HG03103 (cell line): ENCODE results near the gene SMOC2.

Experiments used
- ATAC-seq: cut with Tn5 transposase; IDR thresholded peaks from one replicate; pipeline ENCODE4 v1.9.1; 2021; ENCODE audit warnings: low read depth; ENCODE audit not compliant: unreplicated experiment

SMOC2 gene

DNA sequence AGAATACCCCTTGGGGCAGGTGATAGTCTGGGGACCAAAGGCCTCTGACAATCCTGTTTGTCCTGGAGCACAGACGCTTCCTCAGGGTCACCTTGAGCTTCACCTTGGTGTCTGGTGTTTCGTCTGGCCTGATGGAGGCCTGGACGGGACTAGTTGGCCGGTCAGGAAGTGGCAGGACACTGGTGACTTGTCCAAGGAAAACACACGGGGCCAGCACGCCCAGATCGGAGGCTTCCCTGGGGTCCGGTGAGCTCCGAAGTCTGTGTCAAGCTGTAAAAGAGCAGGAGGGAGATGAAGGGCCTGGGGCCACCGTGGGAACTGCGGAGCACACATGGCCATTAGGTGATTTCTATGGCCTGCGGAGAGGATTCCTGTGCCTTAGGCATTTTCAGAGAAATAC is 67.9 kb downstream of the SMOC2 start:
- no peak for ATAC-seq

DNA sequence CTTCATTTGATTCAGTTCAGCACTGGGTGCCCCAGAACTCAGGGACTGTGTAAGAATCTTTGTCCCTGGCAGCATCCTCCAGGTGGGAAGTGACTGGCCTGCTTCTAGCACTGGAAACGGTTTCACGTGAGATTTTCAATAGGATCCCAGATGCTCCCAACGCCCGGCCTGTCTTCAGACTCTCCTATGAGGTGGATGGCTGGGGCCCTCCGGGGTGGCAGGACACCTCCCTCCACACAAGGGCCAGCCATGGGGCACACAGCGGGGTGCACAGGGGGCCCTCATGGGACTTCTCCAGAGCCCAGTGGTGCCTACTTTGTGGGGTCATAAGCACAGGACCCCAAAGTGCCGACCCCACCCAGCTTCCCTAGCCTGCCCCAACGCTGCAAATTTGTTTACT is 72.8 kb downstream of the SMOC2 start:
- no peak for ATAC-seq

DNA sequence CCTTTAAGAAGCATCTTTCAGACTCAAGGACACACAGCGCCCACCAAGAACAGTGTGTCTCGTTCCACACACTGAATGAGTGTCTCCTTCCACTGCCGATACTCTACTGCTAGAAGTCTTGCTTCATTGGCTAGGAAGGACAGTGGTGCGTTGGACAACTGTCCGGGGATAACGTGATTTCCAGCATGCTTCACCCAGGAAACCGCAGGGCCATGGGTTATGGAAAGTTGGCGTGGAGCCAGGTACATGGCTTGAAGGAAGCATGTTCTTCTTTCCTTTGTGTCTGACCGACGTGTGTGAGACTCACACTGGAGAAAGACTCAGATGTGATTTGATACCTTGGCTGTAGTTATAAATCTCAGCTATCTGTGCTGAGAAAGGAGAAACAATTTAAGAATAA is 73.2 kb downstream of the SMOC2 start:
- no peak for ATAC-seq

DNA sequence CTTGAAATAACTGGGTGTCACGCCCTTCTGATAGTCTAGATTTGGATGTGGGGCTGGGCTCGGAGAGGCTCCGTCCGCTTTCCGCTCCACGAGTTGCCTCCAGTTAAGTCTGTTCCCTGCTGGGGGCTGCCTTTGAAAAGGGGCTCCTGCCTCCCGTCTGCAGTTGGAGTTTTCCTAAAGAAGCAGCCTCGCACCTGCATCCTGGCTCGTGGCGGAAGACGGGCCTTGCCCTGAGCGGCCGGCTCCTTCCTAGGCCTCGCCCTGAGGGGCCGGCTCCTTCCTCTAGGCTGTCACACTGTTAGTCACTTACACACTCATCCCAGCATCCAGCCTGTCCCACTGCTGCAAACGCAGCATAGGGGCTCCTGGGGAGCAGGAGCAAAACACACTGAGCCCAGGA is 74.4 kb downstream of the SMOC2 start:
- ATAC-seq = no peak

DNA sequence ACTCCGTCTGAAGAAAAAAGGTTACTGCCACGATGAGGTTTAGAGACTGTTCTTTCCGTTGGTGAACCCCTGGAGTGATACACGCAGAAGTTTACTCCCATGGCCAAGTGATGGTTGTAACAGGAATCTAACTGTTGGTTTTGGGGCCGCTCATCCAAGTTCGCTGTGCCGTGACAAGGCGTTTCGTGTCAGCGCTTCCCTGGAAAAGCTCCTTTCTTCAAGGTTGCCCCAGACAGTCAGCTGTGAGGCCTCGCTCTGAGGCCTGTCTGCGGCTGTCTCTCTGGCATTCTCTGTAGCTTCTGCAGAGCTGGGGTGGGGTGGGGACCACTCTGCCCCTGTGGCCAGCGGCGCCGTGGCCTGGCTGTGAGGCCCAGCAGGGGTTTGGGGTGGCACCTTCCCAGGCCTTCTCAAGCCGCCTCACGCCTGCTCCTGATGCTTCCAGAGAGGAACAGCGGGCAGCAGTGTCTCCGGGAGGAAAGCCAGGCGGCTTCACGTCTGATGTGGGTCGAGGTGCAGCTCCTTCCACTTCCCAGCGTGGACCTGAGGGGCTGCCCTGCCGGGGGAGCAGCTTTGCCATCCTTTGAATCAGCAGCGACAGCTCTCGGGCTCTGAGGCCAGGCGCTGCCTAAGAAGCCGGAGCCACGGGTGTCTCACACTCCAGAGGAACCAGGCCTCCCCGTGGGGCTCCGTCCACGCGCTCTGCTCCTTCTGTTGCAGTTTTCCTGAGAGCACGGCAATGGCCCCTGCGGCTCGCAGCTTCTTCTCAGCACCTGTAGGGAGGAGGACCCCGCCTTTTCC is 76.2 kb downstream of the SMOC2 start:
- no peak for ATAC-seq

DNA sequence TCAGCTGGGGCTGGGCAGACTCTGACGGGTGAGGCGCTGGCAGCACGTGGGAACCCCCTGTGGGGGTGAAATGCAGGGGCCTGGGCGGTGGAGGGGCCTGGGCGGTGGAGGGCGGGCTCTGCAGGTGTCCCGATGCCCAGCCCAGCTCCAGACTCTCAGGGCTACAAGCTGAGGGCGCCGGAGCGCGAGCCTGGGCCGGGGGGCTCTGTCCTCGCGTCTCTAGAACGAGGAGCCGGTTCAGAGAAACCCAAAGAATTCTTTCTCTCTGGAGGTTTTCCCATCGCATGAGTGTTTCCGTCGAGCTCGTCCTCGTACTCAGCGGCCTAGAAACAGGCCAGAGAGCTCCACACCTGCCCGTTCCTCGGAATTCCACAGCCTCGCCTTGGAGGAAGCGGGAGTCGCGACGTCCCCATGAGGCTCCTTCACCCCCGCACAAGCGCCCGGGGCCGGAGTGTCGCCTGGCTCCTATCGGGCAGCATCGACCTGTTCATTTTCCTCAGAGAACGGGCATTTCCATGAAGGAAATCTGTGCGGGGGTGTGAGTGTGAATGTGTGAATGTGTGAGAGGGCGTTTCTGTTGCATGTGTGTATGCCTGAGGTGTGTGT is 76.9 kb downstream of the SMOC2 start:
- no peak for ATAC-seq

DNA sequence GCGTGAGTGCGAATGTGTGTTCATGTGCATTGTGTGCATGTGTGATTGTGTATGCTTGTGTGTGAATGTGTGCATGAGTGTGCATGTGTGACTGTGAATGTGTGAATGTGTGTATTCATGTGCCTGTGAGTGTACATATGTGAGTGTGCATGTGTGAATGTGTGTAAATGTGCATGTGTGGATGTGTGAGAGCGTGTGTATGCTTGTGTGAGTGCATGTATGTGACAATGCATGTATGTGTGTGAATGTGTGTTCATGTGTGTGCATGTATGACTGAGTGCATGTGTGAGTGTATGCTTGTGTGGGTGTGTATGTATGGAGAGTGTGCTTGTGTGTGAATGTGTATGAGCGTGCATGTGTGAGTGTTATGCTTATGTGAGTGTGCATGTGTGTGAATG is 77.4 kb downstream of the SMOC2 start:
- ATAC-seq = no peak

DNA sequence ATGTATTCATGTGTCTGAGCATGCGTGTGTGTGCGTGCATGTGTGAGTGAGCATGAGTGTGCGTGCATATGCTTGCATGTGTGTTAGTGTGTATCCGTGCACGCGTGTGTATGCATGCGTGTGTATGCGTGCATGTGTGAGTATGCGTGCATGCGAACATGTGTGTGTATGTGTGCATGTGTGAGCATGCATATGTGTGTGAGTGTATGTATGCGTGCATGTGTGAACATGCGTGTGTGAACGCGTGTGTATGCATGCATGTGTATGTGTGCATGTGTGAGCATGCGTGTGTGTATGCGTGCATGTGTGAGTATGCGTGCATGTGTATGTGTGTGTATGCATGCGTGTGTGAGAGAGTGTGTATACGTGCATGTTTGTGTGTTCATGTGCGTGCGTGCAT is 77.9 kb downstream of the SMOC2 start:
- no peak for ATAC-seq

DNA sequence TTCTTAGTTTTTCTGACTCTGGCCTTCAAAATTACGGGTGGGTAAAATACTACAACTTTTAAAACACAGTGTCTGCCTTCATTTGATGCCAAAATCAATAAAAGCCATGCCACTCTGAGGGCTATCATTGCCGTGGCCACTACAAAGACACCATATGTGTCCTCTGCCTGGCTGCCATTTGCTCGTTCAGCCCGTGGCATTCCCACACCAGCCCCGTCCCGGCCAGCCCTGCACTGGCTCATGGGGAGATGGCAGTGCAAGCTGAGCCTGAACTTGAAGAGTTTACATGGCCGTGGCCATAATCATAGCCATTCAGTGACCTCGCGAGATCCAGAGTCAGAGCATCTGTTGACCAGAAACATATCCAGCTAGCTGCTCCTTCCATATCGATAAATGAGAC is 79.2 kb downstream of the SMOC2 start:
- no peak for ATAC-seq

DNA sequence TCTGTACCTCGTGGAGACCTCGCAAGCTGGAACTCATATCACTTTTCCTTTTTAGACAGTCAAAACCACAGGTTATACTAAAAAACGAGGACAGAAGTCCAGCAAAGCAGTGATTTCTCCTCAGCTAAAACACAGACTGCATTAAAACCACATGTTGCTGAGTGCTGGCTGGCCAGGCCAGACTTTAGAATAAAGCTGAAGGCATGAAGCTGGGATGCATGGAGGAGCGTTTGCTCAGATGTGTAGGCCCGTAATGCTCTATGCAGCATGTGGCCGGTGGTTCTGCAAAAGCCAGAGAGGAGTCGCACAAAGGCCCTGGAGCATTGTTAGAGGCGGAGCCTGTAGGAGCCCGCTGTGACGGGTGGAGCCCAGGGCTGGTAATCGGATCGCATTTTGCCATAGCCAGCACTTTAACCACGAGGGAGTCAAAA is 83.6 kb downstream of the SMOC2 start:
- ATAC-seq = no peak

DNA sequence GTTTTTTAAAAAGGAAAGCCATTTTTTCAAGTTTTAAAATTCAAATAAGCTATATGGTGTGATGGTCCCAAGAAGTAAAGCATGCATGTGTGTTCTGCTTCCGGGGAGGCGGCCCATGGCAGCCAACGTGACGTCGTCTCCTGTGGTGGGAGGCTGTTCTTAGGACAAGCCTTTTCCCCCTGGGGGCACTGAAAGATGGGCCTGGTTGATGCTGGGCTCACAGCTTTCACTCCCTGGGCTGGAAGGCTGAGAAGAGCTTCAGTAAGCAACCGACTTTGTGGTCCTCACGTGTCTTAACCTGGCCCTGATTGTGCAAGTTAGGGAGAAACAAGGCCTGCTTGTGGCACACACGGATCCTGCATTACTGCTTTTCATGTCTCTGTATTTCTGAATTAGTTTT is 84.1 kb downstream of the SMOC2 start:
- ATAC-seq = no peak

DNA sequence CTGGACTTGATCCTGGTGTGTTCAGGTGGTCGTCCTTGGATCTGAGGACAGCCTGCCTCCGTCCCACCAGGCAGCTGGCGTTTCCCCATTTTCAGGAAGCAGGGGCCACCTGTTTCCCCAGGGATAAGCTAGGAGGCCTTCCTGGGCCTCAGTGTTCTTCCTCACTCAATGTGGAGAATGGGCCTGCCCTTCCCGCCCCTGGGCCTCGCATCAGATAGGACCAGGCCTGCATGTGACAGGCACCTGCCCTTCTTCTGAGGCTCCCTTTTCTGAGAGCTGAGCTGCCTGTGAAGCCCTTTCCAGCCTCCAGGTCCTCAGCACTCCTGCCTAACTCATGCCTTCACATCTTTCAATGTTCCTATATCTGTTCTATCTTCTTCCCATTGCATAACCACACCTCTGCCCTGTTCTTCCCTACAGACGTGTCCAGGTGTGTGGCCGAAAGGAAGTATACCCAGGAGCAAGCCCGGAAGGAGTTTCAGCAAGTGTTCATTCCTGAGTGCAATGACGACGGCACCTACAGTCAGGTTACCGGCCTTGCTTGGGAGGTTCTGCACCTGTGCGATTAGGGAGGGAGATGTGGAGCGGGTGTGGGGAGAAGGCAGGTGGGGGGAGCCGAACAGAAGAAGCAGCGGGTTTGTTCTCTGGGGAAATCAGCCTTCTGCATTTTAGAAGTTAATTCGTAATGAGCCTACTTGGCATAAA is 85.1 kb downstream of the SMOC2 start:
- ATAC-seq = no peak

DNA sequence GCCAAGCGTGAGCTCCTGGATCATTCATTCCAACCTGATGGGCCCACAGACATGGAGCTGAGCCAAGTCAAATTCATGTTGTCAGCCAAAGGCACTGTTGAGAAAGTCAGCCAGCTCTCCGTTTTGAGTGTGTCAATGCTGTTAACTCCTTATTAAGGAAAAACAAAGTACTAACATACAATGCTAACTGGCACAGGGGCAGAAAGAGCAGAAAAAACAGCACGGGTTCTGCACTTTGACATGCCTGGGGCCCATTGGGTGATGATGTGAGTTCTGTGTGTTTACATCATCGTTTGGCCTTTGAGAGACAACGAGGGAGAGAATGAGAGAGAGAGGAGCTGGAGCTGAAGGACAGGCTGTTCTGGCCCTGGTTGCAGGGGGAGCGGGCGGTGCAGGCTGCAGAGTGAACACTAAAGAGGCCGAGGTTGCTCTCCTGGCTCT is 85.9 kb downstream of the SMOC2 start:
- no peak for ATAC-seq

DNA sequence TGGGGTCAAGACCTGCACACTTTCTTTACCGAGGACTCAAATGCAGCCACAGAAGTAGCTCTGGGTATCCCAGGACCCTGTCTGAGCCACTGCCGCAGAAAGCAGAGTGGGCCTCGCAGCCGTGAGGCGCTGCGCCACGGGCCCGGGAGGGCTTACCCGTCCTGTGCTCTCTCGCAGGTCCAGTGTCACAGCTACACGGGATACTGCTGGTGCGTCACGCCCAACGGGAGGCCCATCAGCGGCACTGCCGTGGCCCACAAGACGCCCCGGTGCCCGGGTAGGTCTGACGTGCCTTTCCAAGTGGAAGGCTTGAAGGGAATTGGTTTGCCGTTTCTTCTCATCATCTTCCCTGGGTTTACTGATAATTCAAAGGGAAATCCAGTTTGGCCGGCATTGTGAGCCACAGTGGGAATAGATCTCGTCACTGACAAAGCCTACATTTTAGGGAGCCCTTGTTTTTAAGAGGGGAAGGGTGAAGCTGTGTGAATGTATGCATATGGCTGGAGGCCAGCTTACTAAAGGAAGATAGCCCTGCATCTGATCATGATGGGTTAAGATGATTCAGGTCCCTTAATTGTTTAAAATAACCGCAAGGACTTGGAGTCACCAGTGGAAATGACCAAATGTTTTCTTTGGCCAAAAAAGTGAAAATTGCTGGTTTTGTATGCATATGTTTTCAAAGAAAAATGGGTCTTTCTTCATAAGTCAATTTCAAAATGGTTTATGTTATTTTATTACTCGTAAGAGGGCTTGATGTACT is 86.6 kb downstream of the SMOC2 start:
- ATAC-seq = no peak

DNA sequence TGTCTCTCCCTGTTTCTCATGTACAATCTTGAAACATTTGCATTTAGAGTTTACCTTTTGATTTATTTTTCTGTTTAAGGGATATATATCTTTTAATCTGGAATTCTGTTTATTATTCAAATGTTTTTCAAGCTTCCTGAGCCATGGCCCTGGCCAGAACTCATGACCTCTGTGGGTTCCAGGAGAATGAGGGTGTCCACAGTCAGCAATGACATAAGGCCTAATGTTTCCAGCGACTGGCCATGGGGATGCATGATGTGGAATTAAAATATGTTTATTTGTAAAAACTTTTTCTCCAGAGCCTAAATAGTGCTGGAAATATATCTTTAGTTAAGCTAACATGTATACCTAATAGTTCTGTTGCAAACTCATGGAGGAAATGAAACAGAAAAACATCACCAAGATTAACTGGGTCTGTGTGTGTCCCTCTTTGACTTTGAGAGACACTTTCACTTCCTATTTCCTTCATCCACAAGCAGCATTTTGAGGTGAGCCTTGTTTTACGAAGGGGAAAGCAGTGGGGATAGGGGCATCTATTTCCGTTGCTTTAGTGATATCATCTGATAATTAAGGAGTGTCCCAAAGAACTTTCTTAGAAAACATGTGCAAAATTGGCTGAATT is 87.6 kb downstream of the SMOC2 start:
- peak; percentile 76 for ATAC-seq

DNA sequence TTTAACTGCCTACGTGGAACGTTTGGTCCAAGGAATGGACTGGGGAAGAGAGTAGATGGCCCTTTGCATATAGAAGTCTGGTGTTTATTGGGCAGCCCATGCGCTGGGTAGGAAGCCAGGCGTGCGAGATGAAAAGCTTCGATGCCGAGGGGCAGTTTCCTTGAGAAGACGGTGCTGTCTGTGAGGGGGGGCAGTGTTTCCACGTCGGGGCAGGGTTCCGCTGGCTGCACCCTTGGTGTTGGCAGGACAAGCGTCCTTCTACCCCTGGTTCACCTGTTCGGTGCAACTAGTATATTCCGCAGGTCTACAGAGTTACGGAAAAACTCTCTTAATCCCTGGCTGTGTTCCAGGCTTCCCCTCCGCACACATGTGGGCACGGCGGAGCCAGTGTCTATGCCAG is 88.2 kb downstream of the SMOC2 start:
- ATAC-seq = no peak

DNA sequence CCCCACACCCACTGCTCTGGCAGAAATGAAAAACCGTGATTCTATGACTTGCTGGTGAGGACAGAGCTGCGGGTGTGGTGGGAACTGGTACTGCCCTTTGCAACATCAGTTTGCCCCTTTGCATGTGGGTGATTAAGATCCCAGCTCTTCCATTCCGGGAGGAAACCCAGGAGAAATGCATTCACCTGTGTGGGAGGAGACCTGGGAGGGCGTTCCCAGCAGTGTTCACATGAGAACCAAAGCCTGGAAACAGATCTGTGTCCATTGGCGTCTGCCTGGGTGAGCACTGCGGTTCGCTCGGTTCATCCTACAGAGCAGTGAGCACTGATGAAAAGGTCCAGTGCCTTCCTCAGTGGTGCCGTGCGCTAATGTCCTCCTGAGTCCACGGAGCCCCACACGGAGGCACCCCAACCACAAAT is 89.7 kb downstream of the SMOC2 start:
- no peak for ATAC-seq

DNA sequence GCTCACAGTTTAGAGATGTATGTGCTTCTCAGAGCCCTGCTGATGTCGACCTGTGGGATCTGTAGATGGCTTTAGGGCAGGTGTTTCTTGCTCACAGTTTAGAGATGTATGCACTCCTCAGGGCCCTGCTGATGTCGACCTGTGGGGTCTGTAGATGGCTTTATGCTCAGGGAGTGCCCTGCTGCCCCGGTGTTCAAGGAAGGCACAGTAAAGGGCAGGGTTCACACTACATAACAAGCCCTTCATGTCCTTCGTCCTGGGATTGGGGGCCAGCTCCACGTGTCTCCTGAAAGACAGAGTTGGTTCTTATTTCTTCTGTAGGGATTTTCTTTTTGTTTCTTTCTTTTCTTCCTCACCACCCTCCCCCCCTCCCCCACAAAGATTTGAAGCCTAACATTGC is 91.1 kb downstream of the SMOC2 start:
- no peak for ATAC-seq

DNA sequence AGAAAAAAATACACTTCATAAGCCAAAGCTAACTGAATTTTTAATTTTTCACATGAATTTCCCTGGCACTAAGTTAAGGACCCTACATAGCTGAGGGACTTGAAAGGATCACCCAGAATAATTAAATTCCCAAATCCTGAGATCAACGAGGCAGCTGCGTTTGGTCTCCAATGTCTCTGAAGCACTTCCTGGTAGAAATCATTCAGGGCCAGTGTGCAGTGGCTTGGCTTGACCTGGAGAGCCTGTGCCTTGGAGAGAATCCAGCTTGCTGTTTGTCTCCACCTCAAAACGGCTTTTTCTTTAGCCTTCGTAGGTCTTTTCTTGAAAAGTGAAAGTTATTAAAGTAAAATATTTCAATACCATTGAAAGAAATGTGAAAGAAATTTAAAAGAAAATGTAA is 92.4 kb downstream of the SMOC2 start:
- no peak for ATAC-seq

DNA sequence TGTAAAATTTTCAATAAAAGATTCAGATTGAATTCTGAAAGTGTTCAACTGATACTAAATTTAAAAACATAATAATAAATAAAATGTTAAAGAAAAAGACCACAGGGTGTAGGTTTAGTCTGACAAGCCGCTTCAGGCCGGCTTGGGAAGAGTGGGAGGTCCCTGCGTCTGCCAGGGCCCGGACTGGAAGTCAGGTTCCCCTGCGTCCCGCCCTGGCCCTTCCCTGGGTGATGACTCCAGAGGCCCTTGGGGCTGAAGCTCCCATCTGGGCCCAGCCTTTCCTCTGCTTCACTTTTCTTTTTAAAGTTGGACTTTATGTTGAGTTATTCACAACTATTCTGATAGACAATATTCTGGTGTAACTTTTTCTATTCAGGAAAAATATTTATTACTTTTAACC is 93.3 kb downstream of the SMOC2 start:
- no peak for ATAC-seq

DNA sequence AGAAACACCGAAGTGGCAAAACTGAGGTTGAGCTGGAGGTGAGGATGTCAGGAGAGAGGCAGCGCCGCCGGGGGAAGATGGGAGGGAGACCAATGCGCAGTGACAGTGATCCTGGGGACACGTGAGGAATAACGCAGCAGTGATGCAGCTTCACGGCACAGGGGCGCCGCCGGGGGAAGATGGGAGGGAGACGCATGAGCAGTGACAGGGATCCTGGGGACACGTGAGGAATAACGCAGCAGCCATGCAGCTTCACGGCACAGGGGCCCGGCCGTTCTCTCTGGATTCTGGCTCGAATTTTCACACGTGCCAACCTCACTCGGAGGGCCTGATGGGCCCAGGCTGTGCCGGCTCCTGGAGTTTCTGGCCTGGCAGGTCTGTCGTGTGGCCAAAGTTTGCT is 94.7 kb downstream of the SMOC2 start:
- no peak for ATAC-seq
